Stimulated activated CD4-positive, alpha-beta T cell treated with anti-CD3 and anti-CD28 coated beads, Interleukin-1b, Interleukin-23, amount 100 ng/mL, for 48 hours (primary cell): ENCODE measurements around the gene TBC1D1.
A peak's percentile ranks its signal among the peaks of the same experiment; 100 is the strongest.

ENCODE experiments used
- DNase-seq: peaks from one replicate; pipeline ENCODE4 v3.0.0-alpha.2; 2020

The TBC1D1 gene

DNA sequence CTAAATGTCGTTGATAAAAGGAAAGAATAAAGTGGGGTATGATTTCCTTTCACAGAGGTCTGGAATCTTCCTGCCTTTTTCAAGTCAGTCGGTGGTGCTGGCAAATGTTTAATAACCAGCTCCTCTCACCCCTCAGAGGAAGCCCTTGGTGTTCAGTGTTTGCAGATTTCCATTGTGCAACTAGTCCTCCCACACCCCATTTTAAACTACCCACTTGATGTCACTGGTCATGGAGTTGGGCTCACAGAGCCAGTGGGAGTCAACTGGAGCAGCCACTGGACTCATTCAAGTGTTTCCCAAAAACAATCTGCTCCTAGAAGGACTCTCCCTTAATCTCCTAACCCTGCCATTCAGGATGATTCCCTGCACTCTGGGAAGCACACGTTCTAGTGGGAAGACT, 218.5 kb downstream of the TBC1D1 start:
- DNase-seq, result no peak

DNA sequence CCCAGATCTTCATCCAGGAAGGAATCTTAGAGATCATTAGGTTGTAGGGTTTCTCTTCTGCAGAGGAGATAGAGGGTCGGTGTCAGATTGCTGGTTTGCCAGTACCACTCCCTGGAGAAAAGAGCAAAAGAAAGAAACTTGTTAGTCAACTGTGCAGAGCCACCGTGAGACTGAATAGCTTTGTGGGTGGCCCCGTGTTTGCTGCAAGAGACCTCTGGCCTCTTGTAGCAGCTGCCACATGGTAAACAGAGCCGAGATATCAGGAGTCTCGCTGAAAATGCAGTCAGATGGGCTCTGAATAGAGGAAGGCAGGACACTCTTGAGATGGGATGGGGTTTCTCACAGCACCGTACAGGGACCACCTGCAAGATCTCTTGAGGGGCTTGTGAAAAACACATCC, 219.0 kb downstream of the TBC1D1 start:
- no peak for DNase-seq

DNA sequence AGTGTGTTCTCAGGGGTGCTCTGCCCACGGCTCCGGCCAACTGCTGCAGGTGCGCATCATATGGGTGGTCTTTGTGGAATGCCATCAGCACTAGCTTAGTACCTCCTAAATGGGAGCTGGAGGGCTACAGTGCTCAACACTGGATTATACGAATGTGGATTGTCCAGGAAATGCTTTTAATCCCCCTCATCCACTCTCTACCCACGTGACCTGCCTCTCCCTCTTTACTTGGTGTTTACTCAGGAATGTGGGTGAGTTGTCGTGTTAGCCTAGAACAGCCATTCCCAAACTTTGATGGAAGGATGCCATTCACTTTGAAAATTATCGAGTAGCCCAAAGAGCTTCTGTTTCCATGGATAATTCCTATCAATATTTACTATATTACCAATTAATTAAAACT, 220.1 kb downstream of the TBC1D1 start:
- no peak for DNase-seq

DNA sequence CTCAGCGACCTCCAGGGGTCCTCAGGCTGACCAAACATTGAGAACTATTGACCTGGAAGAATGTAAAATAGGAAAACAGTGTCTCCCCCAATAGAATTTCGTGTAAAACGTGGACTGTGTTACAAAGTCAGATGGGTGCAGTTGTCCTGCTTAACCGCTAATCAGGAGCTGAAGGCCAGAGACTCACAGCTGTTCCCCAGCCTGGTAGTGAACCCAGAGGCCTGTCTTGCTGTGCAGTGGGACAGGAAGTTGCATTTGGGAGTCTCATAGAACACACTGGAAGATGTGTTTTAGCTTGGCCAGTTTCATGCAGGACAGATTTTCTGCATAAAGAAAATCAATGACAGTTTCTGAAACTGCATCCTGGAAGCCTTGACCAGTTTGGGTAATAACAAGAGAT, 220.8 kb downstream of the TBC1D1 start:
- DNase-seq, result no peak

DNA sequence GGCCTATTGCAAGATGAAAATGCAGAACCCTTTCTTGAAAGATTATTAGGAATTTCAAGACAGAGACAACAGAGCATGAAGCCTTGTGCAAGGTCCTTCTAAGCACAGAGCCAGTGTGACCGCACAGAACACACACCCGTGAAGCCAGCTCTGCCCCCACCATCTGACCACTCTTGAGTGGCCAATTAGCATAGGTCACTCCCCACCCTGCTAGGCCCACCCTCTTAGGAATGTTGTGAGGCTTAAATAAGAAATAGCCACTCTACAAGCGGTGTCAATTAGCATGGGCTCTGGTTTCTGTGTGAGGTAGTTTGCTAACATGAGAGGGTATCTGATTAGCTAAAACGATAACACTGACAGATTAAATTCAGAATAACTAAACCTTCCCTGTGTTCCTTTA, 222.2 kb downstream of the TBC1D1 start:
- no peak for DNase-seq

DNA sequence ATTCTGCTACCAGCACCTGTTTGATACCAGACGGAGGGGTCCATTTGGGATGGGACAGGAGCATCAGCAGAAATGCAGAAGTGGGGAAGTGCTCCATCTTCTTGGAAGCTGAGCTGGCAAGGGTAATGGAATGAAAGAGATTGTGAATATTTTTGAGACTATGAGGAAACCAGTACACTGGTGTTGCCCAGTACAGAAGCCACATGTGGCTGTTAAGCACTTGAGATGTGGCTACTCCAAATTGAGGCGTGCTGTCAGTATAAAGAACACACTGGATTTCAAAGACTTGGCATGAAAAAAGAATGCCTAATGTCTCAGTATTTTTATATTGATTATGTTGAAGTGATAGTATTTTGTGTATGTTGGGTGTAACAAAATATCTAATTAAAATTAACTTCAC, 222.7 kb downstream of the TBC1D1 start:
- no peak for DNase-seq

DNA sequence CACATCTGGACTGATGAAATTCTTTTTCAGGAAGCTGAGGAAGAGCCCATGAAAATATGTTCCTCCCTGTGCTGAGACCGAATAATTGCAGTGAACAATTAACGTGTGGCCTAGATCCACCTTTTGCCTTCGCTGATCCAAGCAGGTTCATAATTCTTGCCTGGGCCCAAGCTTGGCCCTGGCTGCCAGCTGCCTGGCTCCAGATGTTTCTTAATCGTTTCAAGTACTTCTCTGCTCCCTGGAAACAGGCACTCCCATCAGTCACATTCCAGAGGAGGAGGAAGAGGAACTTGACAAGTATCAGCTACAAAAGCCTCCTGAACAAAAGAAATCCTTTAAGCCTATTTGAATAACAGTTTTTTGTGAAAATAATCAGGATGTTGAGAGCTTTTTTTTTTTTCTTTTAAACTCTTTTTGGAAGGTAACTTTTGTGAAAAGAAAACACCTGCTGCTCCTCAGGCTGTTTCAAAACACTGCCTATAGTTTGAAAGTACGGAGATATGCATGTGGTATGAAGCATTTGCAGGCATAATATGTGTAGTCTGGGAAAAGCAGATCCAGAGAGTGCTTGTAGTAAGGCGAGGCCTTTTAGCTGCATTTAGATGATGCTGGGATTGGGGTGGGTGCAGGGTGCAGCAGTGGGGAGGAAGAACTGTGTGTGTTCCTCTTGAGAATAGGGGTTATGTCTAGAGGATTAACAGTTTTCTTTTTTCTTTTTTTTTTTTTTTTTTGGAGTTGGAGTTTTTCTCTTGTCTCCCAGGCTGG, 223.7 kb downstream of the TBC1D1 start:
- no peak for DNase-seq

DNA sequence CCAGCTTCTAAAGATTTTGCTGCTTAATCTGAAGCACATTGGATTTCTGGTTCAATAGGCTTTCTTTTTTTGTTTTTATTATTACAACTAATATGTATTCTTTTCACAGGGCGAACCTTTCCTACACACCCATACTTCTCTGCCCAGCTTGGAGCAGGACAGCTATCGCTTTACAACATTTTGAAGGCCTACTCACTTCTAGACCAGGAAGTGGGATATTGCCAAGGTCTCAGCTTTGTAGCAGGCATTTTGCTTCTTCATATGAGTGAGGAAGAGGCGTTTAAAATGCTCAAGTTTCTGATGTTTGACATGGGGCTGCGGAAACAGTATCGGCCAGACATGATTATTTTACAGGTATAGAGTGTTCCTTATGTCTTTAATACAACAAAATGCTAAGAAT, 224.7 kb downstream of the TBC1D1 start:
- no peak for DNase-seq

DNA sequence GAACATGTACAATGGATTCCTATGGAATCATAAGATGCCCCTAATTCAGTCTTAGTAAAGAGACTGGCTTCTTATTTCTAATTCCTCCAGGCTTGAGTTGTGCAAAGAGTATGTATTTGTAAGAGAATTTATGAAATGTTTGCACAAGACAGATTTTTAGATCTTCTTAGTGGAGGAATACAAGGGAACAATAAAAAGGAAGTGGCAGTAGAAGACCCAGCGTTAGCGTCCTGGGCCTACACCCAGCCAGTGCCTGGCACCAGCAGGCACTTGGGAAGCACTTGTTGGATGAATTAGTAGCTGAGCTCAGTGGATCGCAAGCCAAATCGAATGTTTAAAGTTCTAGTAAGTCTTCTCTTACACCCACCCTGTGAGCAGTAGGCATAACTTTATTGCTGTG, 226.7 kb downstream of the TBC1D1 start:
- no peak for DNase-seq

DNA sequence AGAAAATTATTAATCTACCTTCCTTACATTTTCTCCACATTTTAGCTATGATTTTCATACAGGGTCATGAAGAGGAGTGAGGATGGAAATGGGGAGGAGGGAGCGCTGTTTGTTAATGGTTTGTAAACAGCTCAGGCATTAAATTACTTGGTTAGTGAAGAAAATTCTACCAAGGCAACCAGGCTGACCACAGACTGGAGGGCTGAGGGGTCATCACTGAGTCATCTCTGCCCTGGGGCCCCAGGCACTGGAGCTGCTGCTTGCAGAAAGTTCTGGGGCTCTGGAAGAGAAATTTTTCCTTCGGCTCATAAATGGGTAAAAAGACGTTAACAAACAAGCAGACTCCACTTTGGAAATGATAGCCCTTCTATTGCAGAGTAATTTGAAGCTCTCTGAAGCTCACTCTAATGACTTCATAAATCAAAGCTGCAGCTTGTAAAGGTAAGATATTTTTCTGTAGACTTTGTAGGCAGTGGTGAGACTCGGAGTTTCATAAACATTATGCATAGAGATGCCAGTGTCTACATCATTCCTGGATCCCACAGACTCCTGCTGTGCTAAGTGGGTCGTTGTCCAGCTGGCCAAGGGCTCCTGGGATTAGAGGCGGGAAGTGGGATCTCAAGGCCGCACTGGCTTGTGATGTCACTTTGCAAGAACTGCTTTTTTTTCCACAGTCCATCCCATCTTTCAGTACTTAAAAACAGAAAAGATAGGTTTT, 228.9 kb downstream of the TBC1D1 start:
- no peak for DNase-seq

DNA sequence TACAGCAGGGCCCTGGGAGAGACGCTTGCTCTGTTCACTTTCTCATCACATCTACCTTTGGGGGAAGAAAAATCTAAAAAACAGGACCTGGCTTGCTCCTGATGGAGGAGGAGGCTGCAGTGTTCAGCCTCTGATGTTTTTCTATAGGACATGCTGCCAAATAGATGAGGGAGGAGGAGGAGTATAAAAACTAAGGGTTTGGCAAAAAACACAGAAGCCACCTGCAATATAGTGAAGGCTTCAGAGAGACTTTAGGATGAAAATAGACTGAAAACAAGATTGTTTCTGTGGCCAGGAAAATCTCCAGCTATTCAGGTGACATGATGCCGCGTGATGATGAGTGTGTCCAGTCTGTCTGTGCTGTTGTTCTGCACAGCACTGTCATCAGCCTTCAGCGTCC, 229.9 kb downstream of the TBC1D1 start:
- DNase-seq, result no peak

DNA sequence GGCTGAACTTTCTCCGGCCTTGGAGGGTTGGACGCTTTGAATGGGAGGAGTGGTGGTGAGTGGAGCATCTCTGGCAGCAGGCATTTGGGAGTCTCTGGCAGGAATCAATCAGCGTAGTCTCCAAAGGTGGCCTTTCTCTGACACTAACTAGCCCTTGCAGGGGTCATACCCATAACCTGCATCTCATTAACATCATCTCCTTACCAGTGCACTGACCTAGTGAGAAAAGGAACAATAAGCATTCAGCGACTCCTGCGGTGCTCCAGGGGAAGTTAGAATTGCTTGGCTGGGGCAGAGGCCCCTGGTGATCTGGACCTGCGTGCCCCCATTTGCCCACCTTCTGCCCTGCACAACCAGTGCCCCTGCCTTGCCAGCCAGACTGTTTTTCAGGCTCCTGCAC, 231.2 kb downstream of the TBC1D1 start:
- DNase-seq, result no peak

DNA sequence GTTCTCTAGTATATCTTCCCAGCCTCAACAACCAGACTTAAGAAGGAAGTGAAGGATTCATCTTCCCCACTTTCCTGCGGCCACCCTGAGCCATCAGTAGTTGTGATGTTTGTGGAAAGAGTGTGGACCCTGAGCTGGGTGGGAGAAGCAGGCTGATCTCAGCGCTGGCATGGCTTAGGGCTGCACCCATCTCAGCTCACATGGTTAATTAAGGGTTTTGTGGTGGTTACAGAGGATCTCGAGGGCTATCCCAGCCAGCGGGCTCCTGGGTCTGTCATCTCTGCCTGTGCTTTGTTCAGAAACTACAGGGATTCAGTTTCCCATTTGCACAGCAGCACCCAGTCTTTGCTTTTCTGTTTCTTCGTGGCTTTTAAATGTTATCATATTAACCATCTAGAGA, 232.7 kb downstream of the TBC1D1 start:
- no peak for DNase-seq

DNA sequence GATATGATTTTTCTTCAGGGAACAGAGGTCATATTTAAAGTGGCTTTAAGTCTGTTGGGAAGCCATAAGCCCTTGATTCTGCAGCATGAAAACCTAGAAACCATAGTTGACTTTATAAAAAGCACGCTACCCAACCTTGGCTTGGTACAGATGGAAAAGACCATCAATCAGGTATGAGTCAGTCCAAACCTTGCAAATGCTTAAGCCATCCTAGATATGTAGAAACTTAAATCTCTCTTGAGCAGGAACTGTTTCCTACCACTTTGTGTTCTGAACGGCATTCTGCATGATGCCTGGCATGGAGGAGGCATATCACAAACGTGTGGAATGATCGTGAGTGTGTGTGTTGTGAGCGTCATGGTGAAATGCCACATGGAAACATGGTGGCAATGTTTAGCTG, 234.1 kb downstream of the TBC1D1 start:
- DNase-seq, result no peak

DNA sequence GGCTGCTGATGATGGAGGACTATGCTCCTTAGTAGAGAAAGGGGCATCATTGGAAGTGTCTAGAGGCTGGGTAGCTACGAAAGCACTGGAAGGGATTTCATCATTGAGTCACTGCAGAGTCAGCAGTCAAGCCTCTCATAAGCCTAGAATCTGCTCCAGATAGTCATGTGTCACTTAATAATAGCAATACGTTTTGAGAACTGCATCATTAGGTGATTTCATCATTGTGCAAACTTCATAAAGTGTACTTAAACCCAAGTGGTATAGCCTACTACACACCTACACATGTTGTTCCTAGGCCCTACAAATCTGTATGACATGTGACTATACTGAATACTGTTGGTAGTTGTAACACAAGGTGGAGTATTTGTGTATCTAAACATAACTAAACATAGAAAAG, 234.9 kb downstream of the TBC1D1 start:
- no peak for DNase-seq

DNA sequence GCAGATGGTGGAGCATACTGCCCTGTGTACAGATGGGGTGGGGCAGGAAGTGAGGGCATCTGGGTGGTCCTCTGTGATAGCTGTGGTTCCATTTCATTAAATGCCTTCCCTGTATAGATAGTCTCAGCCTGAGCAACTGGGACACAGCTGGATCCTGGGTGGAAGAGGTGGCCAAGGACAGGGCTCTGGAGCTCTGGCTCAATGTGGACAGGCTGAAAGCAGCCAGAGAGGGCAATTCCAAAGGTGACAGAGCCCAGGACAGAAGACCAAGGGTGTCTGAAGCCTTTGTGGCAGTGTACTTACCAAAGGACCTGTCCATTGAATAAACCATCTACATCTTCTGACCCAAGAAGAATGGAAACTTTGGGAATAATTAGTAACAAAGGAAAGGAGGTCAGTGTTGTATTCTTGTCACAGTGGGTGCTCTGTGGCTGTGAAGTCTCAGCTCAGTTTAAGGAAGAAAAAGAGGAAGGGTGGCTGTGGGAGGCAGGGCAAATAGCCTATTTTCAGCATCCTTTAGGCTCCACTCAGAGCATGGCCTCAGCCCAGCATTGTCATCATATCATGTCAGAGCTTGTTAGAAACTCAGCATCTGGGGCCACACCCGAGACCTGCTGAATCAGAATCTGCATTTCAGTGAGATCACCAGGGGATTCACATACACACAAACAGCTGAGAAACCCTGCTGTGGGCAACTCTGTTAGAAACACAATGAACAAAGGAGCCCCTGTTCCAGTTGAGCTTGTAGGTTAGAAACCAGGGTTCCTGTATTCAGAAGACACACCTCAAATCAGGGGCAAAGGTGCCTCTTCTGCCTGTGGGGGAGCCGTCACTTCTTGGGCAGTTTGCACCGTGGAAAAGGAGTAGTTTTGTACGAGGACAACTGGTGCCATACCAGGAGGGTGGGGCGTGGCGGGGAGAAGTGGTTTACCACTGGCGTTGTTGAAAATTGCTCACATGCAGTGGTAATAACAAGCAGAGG, 237.9 kb downstream of the TBC1D1 start:
- DNase-seq, result peak; percentile 87

DNA sequence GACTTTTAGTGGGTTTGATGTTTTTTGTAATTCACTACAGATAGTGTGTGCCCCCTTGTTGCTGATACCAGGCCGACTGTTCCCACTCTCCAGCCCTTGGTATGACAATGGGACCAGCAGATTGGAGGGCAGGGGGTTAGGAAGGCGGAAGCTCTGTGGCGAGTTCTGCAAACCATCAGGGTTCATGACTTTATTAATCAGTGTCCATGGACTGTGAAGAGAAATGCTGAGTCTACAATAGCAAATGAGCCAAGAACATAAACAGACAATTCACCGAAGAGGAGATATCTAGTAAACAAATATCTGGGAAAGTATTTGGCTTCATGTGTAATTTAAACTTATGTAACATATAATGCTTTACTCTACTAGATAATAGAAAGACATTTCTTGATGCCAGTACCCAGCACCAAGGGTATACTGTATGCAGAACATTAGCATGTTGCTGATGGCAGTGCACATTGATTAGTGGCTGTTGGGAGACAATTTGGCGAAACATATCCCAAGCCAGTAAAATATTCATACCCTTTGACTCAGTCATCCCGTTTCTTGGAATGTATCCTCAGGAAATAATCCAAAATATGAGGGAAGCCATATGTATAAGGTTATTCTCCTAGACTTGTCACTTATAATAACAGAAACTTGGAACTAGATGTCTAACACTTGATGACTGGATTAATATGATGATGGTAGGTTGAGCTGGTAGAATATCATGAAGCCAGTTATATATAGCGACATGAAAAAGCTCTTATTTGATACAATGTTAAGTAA, 238.8 kb downstream of the TBC1D1 start:
- no peak for DNase-seq

DNA sequence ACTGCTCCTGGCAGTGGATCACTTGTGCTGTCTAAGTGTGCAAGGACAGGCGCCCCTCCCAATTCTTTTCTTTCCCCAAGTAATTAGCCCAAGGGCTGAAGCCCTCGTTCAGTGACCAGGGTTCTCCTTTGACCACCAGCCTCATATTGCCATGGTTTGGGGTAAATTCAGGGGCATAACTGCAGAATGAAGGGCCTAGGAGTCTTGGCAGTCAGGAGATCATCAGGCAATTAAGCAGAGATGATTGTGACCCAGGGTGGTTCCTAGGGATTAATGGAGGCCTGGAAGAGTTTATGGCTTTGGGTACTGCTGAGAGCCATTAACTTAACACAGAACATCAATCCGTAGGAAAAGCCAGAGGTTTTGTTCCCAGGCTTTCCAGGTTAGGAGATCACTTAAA, 240.0 kb downstream of the TBC1D1 start:
- no peak for DNase-seq

DNA sequence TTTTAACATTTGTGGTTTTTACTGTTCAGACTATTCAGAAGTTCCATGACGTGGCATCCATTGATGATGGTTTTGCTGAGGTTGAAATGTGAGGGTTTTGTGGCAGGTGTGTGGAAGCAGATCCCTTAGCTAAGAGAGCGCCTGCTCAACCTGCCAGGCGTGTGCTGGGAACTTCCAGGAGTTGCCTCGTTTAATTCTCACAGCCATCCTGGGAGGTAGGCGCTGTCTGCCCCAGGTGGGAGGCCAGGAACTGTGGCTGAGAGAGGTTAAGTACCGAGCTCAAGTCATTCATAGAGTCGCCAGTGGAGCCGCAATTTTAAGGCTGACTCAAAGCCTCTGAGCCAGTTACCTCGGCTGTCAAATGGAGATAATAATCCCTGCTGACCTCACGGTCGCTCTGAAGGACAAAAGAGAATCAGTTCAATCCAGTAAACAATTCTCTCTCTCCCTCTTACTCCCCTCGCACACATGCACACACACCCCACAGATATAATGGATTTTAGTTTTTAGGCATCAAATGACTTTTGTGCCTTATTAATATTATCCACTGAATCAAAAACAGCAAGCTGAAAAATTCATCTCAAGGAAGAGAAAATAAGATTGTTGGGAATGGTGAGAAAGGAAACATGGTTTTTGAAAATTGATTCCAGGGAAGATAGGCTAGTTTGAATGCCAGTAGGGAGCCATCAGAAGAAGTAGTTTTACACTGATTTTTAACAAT, 240.6 kb downstream of the TBC1D1 start:
- DNase-seq, result peak; percentile 85

DNA sequence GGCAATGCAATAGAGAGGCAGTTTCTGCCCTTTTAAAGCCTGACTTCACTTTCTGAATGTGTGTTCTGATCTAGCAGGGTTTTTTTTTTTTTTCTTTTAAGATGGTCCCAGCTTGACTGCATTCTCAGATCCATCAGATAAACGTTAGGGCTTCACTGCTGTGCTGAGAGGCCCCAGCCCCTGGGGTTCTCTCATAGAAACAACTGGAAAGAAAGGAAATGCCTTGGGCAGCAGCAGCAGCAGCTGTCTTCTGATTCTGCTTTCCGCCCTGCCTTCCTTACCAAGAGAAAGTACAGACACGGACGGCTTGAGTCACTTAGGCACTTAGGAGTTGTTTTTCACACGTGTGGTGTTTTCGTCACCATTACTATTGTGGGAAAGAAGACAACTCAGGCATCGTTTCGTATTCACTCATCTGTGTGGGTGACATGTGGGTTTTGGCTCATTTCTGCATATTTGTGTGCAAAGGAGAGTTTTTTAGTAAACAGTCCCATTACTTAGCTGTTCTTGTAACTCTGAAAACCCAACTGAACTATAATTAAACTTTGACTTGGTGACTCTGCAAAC, 241.3 kb downstream of the TBC1D1 start:
- peak; percentile 82 for DNase-seq

DNA sequence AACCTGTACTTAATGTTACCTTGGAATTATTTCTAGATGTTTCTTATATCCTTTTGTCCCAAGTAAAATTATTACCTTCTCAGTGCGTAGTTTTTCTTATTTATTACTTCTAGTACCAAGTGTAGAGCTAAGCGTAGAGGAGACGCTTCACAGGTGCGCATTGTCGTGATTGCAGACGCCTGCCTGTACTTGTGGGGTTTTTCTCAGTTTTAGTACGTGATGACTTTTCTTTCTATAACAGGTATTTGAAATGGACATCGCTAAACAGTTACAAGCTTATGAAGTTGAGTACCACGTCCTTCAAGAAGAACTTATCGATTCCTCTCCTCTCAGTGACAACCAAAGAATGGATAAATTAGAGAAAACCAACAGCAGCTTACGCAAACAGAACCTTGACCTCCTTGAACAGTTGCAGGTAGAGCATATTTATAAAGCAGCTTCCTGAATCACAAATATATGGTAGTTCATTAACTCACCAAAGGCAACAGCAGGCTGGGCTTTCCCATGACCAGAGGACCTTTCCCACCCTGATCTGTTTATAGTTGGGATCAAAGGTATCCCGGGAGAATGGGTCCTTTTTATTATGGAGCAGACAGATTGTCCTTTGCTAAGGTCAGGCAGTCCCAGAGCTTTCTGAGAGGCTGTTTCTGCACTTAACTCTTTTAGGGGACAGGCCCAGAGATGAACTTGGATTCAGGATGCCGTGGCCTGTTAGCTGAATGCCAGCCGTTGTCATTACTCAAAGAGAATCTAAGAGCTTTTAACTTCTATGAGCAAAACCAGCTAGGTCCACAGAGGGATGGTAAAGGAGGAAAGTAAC, 242.2 kb downstream of the TBC1D1 start:
- DNase-seq, result no peak
